ENCODE measurements around the gene WDR27.
A peak's percentile ranks its signal among the peaks of the same experiment; 100 is the strongest.

Gene WDR27

DNA sequence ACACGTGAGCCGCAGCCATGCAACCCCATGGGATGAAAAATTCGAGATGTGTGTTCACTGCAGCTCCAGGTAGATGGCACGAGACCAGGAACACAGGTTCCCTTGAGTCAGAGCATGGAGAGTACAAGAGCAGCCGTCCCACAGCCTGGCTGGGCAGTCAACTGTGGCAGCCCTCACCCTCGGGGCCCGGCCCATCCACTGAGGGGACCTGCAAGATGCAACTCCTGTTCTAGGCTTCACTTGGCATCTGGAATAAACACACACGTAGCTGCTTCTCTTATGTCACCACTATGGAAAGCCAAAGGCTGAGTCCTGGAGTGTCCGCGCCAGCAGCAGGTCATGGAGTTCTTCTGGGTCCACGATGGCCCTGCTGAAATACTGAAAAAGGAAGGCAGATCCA is 77.0 kb downstream of the WDR27 start:
- H3K4me3 ChIP-seq (ENCODE audit: low read length) = no peak overlapping the region
- no peak for DNase-seq (ENCODE audit: low read depth)
- TF ChIP-seq, protein P1, sequence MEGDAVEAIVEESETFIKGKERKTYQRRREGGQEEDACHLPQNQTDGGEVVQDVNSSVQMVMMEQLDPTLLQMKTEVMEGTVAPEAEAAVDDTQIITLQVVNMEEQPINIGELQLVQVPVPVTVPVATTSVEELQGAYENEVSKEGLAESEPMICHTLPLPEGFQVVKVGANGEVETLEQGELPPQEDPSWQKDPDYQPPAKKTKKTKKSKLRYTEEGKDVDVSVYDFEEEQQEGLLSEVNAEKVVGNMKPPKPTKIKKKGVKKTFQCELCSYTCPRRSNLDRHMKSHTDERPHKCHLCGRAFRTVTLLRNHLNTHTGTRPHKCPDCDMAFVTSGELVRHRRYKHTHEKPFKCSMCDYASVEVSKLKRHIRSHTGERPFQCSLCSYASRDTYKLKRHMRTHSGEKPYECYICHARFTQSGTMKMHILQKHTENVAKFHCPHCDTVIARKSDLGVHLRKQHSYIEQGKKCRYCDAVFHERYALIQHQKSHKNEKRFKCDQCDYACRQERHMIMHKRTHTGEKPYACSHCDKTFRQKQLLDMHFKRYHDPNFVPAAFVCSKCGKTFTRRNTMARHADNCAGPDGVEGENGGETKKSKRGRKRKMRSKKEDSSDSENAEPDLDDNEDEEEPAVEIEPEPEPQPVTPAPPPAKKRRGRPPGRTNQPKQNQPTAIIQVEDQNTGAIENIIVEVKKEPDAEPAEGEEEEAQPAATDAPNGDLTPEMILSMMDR (conservative IDR thresholded peaks at IDR 0.05; ENCODE audit: low read length) = no peak

DNA sequence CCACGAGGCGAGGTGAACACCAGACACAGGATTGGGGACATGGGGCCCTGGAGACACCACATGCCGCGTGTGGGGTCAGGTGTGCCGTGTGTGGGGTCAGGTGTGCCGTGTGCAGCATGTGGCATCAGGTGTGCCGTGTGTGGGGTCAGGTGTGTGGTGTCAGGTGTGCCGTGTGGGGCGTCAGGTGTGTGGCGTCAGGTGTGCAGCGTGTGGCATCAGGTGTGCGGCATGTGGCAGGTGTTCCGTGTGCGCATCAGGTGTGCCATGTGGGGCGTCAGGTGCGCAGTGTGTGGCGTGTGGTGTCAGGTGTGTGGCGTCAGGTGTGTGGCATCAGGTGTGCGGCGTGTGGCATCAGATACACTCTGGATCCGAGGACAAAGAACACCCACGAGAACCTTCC is 77.9 kb downstream of the WDR27 start:
- no peak for DNase-seq (ENCODE audit: low read depth)
- TF ChIP-seq, protein P1 (conservative IDR thresholded peaks at IDR 0.05; ENCODE audit: low read length) = no peak
- no peak overlapping the region for H3K4me3 ChIP-seq (ENCODE audit: low read length)

DNA sequence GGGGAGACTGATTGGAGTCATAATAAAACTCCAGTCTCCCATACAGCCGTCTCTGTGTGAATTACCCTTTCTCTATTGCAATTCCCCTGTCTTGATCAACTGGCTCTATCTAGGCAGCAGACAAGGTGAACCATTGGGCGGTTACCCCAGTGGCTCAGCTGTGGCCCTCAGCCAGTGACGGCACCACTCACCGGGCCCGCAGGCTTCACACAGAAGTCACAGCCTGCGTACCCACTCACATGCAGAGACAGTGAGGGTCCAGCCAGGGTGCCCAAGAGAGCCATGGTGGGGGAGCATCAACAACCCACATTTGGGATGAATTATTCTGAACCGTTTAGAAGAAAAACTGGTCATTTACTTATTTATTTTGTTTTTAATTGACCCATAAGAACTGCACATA is 78.5 kb downstream of the WDR27 start:
- H3K4me3 ChIP-seq (ENCODE audit: low read length) = no peak overlapping the region
- no peak for DNase-seq (ENCODE audit: low read depth)
- TF ChIP-seq, protein P1 (conservative IDR thresholded peaks at IDR 0.05; ENCODE audit: low read length) = no peak

DNA sequence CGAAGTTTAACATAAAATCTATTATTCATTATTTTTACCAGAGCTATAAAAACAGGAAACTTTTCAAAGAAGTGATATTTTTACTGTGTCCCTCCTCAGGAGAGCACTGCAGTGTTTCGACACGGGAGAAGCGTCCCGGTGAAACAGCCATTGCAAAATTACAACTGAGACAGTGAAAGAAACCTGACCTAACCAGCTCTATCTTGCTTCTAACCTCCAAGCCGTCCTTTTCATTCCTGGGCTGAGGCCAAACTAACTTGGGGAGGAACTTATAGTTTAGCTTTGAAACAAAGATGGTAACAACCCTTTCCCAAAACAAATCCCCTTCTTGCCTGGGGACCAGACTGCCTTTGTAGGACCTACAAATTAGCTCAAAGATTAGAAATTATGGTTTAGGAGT is 79.2 kb downstream of the WDR27 start:
- DNase-seq (ENCODE audit: low read depth) = no peak
- H3K4me3 ChIP-seq (ENCODE audit: low read length) = no peak overlapping the region
- TF ChIP-seq, protein P1 (conservative IDR thresholded peaks at IDR 0.05; ENCODE audit: low read length) = no peak

DNA sequence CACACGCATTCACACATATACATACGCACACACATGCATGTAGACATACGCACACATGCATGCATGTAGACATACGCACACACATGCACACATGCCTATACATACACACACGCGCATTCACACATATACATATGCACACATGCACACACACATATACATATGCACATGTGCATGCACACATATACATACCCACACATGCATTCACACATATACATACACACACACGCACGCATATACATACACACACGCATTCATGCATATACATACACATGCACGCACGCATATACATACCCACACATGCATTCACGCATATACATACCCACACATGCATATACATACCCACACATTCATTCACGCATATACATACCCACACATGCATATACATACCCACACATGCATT is 80.5 kb downstream of the WDR27 start:
- H3K4me3 ChIP-seq (ENCODE audit: low read length) = no peak overlapping the region
- TF ChIP-seq, protein P1 (conservative IDR thresholded peaks at IDR 0.05; ENCODE audit: low read length) = no peak
- no peak for DNase-seq (ENCODE audit: low read depth)

DNA sequence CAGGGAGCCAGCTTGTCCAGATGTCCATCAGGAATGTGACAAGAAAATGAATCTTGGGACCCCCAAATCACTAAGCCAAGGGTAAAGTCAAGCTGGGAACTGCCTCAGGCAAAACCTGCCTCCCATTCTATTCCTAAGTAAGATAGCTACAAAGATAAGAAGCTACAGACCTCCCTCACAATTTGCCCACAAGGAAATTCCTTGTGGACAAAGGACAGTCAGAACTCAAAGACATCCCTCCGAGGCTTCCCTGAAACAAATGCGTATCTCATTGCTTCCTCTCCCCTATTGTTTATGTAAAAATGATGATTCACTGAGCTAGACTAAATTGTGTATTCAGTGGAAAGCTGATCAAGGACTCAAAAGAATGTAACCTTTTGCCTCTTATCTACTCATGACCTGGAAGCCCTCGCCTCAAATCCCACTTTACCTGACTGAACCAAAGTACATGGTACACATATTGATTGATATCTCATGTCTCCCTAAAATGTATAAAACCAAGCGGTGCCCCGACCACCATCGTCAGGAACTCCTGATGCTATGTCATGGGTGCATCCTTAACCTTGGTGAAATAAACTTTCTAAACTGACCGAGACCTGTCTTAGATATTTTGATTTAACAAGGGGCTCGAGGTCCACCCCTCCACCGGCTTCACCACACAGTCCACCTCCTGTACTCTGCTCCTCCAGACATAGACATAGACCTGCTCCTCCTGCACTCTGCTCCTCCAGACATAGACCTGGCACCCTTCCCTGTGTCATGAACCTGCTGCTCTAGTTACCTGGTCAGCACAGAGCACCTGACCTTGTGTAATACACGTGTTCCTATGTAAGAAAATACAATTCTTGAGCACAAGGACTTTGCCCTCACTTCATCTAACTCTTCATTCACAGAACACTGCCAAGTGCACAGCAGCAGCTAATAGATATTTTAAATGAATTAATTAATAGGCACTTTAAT is 81.4 kb downstream of the WDR27 start:
- TF ChIP-seq, protein P1 (conservative IDR thresholded peaks at IDR 0.05; ENCODE audit: low read length) = no peak
- H3K4me3 ChIP-seq (ENCODE audit: low read length) = no peak overlapping the region
- peak; percentile 29 for DNase-seq (ENCODE audit: low read depth)

DNA sequence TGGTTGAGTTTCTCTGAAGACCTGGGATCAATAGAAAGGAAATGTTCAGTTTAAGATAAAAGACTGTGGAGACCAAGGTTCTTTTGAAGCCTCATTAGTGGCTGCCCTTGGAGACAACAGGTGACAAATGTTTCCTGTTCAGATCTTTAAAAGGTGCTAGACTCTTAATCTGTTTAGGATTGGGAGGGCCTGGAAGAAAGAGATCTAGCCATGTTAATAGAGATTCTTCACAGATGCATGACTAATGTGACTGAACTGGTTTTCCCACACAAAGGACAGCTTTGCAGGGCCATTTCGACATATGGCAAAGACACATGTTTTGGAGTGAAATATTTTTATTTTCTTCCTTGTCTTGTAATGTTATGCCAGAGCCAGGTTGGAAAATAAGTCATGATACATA is 82.2 kb downstream of the WDR27 start:
- TF ChIP-seq, protein P1 (conservative IDR thresholded peaks at IDR 0.05; ENCODE audit: low read length) = no peak
- H3K4me3 ChIP-seq (ENCODE audit: low read length) = no peak overlapping the region
- DNase-seq (ENCODE audit: low read depth) = peak; percentile 68

All from AG10803 (cell line).